ENCODE measurements around the gene ZMYM1. TPM values are rescaled to one million over a fixed set of nuclear protein-coding genes. Genes with fewer than 3 reads are reported as not detected.

The ZMYM1 gene
- total RNA-seq, 1 experiment from 2014 or later, result 29.4 TPM

- H3K4me3 Mint-ChIP-seq, result peak overlapping the region; percentile 98 to 99
- no peak for TF ChIP-seq CTCF (conservative IDR thresholded peaks at IDR 0.05)
- no peaks in the 10 kb centered on the region for H3K27me3 ChIP-seq (ENCODE audit: insufficient read depth, low read length)
- DNase-seq, result no peak
- H2BK12ac ChIP-seq (ENCODE audit: insufficient read length, low read depth, low read length), result no peak overlapping the region
- H4K20me1 ChIP-seq (ENCODE audit: control insufficient read depth, insufficient read depth, insufficient read length), result no peaks in the 10 kb centered on the region
- H4K5ac ChIP-seq (ENCODE audit: insufficient read length, low read depth, low read length), result no peak overlapping the region
- H2BK120ac ChIP-seq (ENCODE audit: low read depth, low read length, poor library complexity, severe bottlenecking), result no peak overlapping the region
- H2BK15ac ChIP-seq (ENCODE audit: low read depth, low read length), result no peak overlapping the region
- H3K4ac ChIP-seq (ENCODE audit: low read depth, low read length), result no peak overlapping the region
- H4K91ac ChIP-seq (ENCODE audit: insufficient read length, low read depth, low read length), result no peak overlapping the region
- H3K4me1 Mint-ChIP-seq, result peaks cover 2 to 7% of the 10 kb centered on the region in 2 experiments
- no peak overlapping the region for H4K8ac ChIP-seq (replicated peaks; ENCODE audit: insufficient read length, low read depth, low read length)
- no CpG with 5 or more reads among the region's 5 CpGs for WGBS (ENCODE audit: extremely low coverage, insufficient read length, low lambda C conversion rate)
- H3K56ac ChIP-seq (ENCODE audit: insufficient read length, low read depth, low read length), result no peak overlapping the region
- no peak overlapping the region for H3K27ac ChIP-seq (ENCODE audit: insufficient read length, low read depth, low read length)
- peaks cover 0 to 33% (median 29%) of the 10 kb centered on the region in 3 experiments; a peak in 5 of 7 replicates for H3K36me3 Mint-ChIP-seq (ENCODE audit: insufficient read depth in 1 of 3, low read depth in 3 of 3)
- H3K4me2 ChIP-seq (ENCODE audit: insufficient read depth, insufficient read length, low read length), result peak overlapping the region; percentile 67
- no peak overlapping the region for H2BK5ac ChIP-seq (ENCODE audit: insufficient read length, low read length)
- H2AFZ ChIP-seq (ENCODE audit: low read length), result no peak overlapping the region
- H3K4me1 ChIP-seq (ENCODE audit: insufficient read depth, low read length), result no peaks in the 10 kb centered on the region
- peaks cover 3% of the 10 kb centered on the region; the same call in 1 of the 2 replicates for H3K27me3 Mint-ChIP-seq (ENCODE audit: low read depth)
- no peak overlapping the region for H3K23ac ChIP-seq (ENCODE audit: insufficient read length, low read depth, low read length)
- no peaks in the 10 kb centered on the region for H3K79me1 ChIP-seq (ENCODE audit: insufficient read depth, low read depth, low read length, poor library complexity, severe bottlenecking)
- H3K18ac ChIP-seq (ENCODE audit: insufficient read length, low read depth, low read length), result no peak overlapping the region
- no peak overlapping the region for H3K14ac ChIP-seq (ENCODE audit: insufficient read depth, low read length)
- no peak overlapping the region for H2AK5ac ChIP-seq (ENCODE audit: insufficient read length, low read length)
- H3K9me3 Mint-ChIP-seq, result peaks cover 18 to 19% of the 10 kb centered on the region in 2 experiments
- H3K27ac Mint-ChIP-seq, result no peak overlapping the region
- peaks cover 4% of the 10 kb centered on the region for H3K9me3 ChIP-seq (ENCODE audit: control insufficient read depth, low read depth, low read length)
- peaks cover 6% of the 10 kb centered on the region for H3K23me2 ChIP-seq (ENCODE audit: insufficient read length, low read depth, low read length, poor library complexity, severe bottlenecking)
- H3K9ac ChIP-seq (ENCODE audit: extremely low read depth, insufficient read length, low read length), result no peak overlapping the region
- H3T11ph ChIP-seq (ENCODE audit: low read length), result no peak overlapping the region
- no peaks in the 10 kb centered on the region; the same call in 1 of the 2 replicates for H3K79me2 ChIP-seq (ENCODE audit: insufficient read depth, low read length)
- no peak overlapping the region for H2BK20ac ChIP-seq (ENCODE audit: low read depth, low read length, poor library complexity, severe bottlenecking)
Observed at GRCh38 chr1:35030338-35030737, 48.8 kb upstream of the ZMYM1 start.
